Measurements from ENCODE around the gene PAIP2B. TPM values are rescaled to one million over a fixed set of nuclear protein-coding genes. Genes with fewer than 3 reads are reported as not detected.

Gene PAIP2B
- total RNA-seq, 2 experiments from 2014 or later: 3.1 to 3.4 TPM

GRCh38 chr2:71210292-71210691 lies 16.6 kb downstream of the PAIP2B start:
- H3K9me3 Mint-ChIP-seq: no peaks in the 10 kb centered on the region
- ChIA-PET POLR2A (no interaction called here), CTCF (interaction anchor here (1.0 to 1.3 kb wide), 2 partner anchors 15 to 109 kb away, joined by 3 read pairs; no protein-coding TSS in a partner anchor)
- H3K27me3 Mint-ChIP-seq: no peaks in the 10 kb centered on the region
- intact Hi-C loops (cut with micrococcal nuclease): no loop called here
- no peak for TF ChIP-seq CTCF (IDR thresholded peaks at IDR 0.05)
- no peaks in the 10 kb centered on the region for H3K36me3 Mint-ChIP-seq (ENCODE audit: low read depth)
- DNase-seq (no peak), ATAC-seq (no peak)
- H3K4me1 Mint-ChIP-seq (ENCODE audit: low read depth): no peaks in the 10 kb centered on the region
- no peak overlapping the region for H3K4me3 Mint-ChIP-seq
- H3K27ac Mint-ChIP-seq: no peak overlapping the region

- DNase-seq (no peak), ATAC-seq (no peak)
- CTCF ChIA-PET: no interaction called here
- no peaks in the 10 kb centered on the region for H3K4me1 Mint-ChIP-seq (ENCODE audit: low read depth)
- H3K36me3 Mint-ChIP-seq (ENCODE audit: low read depth): no peaks in the 10 kb centered on the region
- no peaks in the 10 kb centered on the region for H3K27me3 Mint-ChIP-seq
- no peak overlapping the region for H3K4me3 Mint-ChIP-seq
- intact Hi-C loops (cut with micrococcal nuclease): no loop called here
- TF ChIP-seq CTCF (IDR thresholded peaks at IDR 0.05): no peak
- POLR2A ChIA-PET: no interaction called here
- no peaks in the 10 kb centered on the region for H3K9me3 Mint-ChIP-seq
- no peak overlapping the region for H3K27ac Mint-ChIP-seq
Observed at GRCh38 chr2:71208756-71209155, 18.1 kb downstream of the PAIP2B start.

- no peak for ATAC-seq
- Mint-ChIP-seq H3K9me3 (no peaks in the 10 kb centered on the region), H3K36me3 (ENCODE audit: low read depth) (no peaks in the 10 kb centered on the region), H3K4me3 (no peak overlapping the region), H3K27me3 (no peaks in the 10 kb centered on the region), H3K27ac (no peak overlapping the region), H3K4me1 (ENCODE audit: low read depth) (no peaks in the 10 kb centered on the region)
- DNase-seq: no peak
- intact Hi-C loops (cut with micrococcal nuclease): no loop called here
- no peak for TF ChIP-seq CTCF (IDR thresholded peaks at IDR 0.05)
- POLR2A ChIA-PET: no interaction called here
- CTCF ChIA-PET: no interaction called here
Observed at GRCh38 chr2:71207601-71208000, 19.3 kb downstream of the PAIP2B start.

GRCh38 chr2:71206271-71206670 lies 20.6 kb downstream of the PAIP2B start:
- H3K4me3 Mint-ChIP-seq: no peak overlapping the region
- H3K36me3 Mint-ChIP-seq (ENCODE audit: low read depth): peaks cover 6% of the 10 kb centered on the region
- DNase-seq: no peak
- no peak for ATAC-seq
- H3K4me1 Mint-ChIP-seq (ENCODE audit: low read depth): no peaks in the 10 kb centered on the region
- H3K27me3 Mint-ChIP-seq: no peaks in the 10 kb centered on the region
- POLR2A ChIA-PET: interaction anchor here (0.6 kb wide), 1 partner anchor 43 kb away, joined by 3 read pairs; no protein-coding TSS in a partner anchor
- H3K9me3 Mint-ChIP-seq: no peaks in the 10 kb centered on the region
- CTCF ChIA-PET: interaction anchor here (1.3 kb wide), 1 partner anchor 49 kb away, joined by 3 read pairs; no protein-coding TSS in a partner anchor
- TF ChIP-seq CTCF (IDR thresholded peaks at IDR 0.05): no peak
- no peak overlapping the region for H3K27ac Mint-ChIP-seq
- intact Hi-C loops (cut with micrococcal nuclease): no loop called here

GRCh38 chr2:71191570-71191943 lies 35.3 kb downstream of the PAIP2B start:
- H3K4me1 Mint-ChIP-seq (ENCODE audit: low read depth): no peaks in the 10 kb centered on the region
- no peak for DNase-seq
- intact Hi-C loops (cut with micrococcal nuclease): no loop called here
- CTCF ChIA-PET: no interaction called here
- peaks cover 7% of the 10 kb centered on the region for H3K9me3 Mint-ChIP-seq
- no peak for ATAC-seq
- no peak overlapping the region for H3K27ac Mint-ChIP-seq
- H3K27me3 Mint-ChIP-seq: no peaks in the 10 kb centered on the region
- POLR2A ChIA-PET: no interaction called here
- no peak for TF ChIP-seq CTCF (IDR thresholded peaks at IDR 0.05)
- no peak overlapping the region for H3K4me3 Mint-ChIP-seq
- H3K36me3 Mint-ChIP-seq (ENCODE audit: low read depth): peaks cover 7% of the 10 kb centered on the region
